ENCODE measurements around the gene B4GALT2. TPM values are rescaled to one million over a fixed set of nuclear protein-coding genes. Genes with fewer than 3 reads are reported as not detected.

Gene B4GALT2
- total RNA-seq, 2 donors from 2014 or later = 62.7 to 72.7 TPM

DNA sequence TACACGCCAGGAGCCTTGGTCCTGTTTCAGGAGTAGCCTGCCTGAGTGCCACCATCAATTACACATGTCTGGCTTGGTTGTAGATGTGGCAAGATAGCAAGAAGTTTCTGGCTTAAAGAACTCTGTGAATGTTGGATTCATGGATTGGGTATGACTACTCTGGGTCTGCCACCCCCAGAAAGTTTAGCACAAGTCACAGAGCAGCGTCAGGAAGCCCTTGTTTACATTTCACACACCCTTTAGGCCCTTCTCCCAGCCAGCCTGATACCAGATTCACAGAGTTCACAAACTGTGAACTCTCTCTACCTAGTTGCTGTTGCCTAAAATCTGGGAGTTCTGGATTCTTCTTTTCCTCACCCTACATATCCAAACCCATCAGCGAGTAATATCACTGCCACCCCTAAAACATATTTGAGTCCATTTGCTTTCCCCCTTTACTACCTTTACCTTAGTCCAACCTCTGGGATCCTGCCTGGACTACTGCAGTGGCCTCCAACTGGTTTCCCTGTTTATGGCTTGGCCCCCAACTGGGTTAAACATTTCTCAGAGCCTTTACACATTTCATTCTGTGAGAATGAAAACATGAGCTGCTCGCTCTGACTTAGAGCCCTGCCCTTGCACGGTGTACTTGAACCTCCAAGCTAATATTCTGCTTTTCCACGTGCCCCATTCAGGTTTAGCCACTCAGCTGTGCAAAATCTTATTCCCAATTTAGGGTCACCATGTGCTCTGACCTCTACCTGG is 8.3 kb downstream of the B4GALT2 start:
- Mint-ChIP-seq H3K9me3 (no peaks in the 10 kb centered on the region), H3K27me3 (ENCODE audit: insufficient read depth) (no peaks in the 10 kb centered on the region), H3K27ac (peak overlapping the region; percentile 40), H3K36me3 (ENCODE audit: low read depth) (peaks cover 23% of the 10 kb centered on the region), H3K4me1 (peaks cover 24% of the 10 kb centered on the region), H3K4me3 (no peak overlapping the region)
- 87 to 98% methylated on average over 5 to 6 of the region's 6 CpGs for WGBS, 2 experiments (ENCODE audit: insufficient coverage in 1 of 2, insufficient read length in 1 of 2)
- Histone ChIP-seq H3K4me3 (ENCODE audit: low read length) (no peak overlapping the region), H3K36me3 (ENCODE audit: control insufficient read depth, insufficient read depth, low read length) (peaks cover 16% of the 10 kb centered on the region), H3K9ac (ENCODE audit: extremely low read depth, low read length, poor library complexity, severe bottlenecking) (no peak overlapping the region), H3K4me1 (ENCODE audit: control insufficient read depth, insufficient read depth, low read length) (peaks cover 3% of the 10 kb centered on the region), H3K9me3 (ENCODE audit: control insufficient read depth, low read length) (no peaks in the 10 kb centered on the region), H3K27ac (ENCODE audit: low read depth, low read length) (no peak overlapping the region), H3K27me3 (ENCODE audit: control insufficient read depth, insufficient read depth, low read length, poor library complexity, severe bottlenecking) (no peaks in the 10 kb centered on the region)
- TF ChIP-seq, protein P1, sequence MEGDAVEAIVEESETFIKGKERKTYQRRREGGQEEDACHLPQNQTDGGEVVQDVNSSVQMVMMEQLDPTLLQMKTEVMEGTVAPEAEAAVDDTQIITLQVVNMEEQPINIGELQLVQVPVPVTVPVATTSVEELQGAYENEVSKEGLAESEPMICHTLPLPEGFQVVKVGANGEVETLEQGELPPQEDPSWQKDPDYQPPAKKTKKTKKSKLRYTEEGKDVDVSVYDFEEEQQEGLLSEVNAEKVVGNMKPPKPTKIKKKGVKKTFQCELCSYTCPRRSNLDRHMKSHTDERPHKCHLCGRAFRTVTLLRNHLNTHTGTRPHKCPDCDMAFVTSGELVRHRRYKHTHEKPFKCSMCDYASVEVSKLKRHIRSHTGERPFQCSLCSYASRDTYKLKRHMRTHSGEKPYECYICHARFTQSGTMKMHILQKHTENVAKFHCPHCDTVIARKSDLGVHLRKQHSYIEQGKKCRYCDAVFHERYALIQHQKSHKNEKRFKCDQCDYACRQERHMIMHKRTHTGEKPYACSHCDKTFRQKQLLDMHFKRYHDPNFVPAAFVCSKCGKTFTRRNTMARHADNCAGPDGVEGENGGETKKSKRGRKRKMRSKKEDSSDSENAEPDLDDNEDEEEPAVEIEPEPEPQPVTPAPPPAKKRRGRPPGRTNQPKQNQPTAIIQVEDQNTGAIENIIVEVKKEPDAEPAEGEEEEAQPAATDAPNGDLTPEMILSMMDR (conservative IDR thresholded peaks at IDR 0.05) = no peak
- no peak for DNase-seq

DNA sequence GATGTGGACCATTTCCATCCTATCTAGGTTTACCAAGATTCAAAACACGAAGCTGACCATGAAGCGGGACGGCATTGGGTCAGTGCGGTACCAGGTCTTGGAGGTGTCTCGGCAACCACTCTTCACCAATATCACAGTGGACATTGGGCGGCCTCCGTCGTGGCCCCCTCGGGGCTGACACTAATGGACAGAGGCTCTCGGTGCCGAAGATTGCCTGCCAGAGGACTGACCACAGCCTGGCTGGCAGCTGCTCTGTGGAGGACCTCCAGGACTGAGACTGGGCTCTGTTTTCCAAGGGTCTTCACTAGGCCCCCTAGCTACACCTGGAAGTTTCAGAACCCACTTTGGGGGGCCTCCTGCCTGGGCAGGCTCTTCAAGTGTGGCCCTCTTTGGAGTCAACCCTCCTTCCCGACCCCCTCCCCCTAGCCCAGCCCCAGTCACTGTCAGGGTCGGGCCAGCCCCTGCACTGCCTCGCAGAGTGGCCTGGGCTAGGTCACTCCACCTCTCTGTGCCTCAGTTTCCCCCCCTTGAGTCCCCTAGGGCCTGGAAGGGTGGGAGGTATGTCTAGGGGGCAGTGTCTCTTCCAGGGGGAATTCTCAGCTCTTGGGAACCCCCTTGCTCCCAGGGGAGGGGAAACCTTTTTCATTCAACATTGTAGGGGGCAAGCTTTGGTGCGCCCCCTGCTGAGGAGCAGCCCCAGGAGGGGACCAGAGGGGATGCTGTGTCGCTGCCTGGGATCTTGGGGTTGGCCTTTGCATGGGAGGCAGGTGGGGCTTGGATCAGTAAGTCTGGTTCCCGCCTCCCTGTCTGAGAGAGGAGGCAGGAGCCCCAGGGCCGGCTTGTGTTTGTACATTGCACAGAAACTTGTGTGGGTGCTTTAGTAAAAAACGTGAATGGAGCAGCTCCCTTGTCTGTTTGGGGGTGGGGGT is 11.5 kb downstream of the B4GALT2 start:
- peak overlapping the region; percentile 44 for H3K9ac ChIP-seq (ENCODE audit: extremely low read depth, low read length, poor library complexity, severe bottlenecking)
- peaks cover 15% of the 10 kb centered on the region for H3K36me3 ChIP-seq (ENCODE audit: control insufficient read depth, insufficient read depth, low read length)
- TF ChIP-seq, protein P1 (conservative IDR thresholded peaks at IDR 0.05) = no peak
- WGBS, 2 experiments (ENCODE audit: insufficient coverage in 1 of 2, insufficient read length in 1 of 2) = 84 to 90% methylated on average over 6 to 19 of the region's 19 CpGs
- peak overlapping the region; percentile 82 for H3K4me3 ChIP-seq (ENCODE audit: low read length)
- H3K4me1 ChIP-seq (ENCODE audit: control insufficient read depth, insufficient read depth, low read length) = peaks cover 9% of the 10 kb centered on the region
- Mint-ChIP-seq H3K27ac (peak overlapping the region; percentile 61), H3K9me3 (no peaks in the 10 kb centered on the region), H3K36me3 (ENCODE audit: low read depth) (peaks cover 4% of the 10 kb centered on the region), H3K4me1 (peaks cover 33% of the 10 kb centered on the region), H3K27me3 (ENCODE audit: insufficient read depth) (no peaks in the 10 kb centered on the region), H3K4me3 (peak overlapping the region; percentile 78)
- no peak for DNase-seq
- no peak overlapping the region for H3K27ac ChIP-seq (ENCODE audit: low read depth, low read length)
- no peaks in the 10 kb centered on the region for H3K27me3 ChIP-seq (ENCODE audit: control insufficient read depth, insufficient read depth, low read length, poor library complexity, severe bottlenecking)
- no peaks in the 10 kb centered on the region for H3K9me3 ChIP-seq (ENCODE audit: control insufficient read depth, low read length)

DNA sequence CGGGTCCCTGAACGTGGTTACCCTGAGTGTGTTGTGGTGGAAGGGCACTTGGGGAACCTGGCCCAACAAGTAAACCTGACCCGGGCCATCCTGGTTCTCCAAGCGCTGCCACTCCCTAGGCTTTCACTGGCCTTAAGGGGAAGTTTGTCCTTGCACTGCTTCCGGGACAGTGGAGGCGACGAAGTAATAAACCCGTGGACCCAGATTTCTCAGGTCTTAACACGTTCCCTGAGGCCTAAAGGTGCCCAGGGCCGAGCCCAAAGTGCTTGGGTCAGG is 12.1 kb downstream of the B4GALT2 start:
- H3K27me3 Mint-ChIP-seq (ENCODE audit: insufficient read depth) = no peaks in the 10 kb centered on the region
- peaks cover 31% of the 10 kb centered on the region for H3K4me1 Mint-ChIP-seq
- DNase-seq = no peak
- Histone ChIP-seq H3K27me3 (ENCODE audit: control insufficient read depth, insufficient read depth, low read length, poor library complexity, severe bottlenecking) (no peaks in the 10 kb centered on the region), H3K27ac (ENCODE audit: low read depth, low read length) (no peak overlapping the region), H3K9me3 (ENCODE audit: control insufficient read depth, low read length) (no peaks in the 10 kb centered on the region), H3K9ac (ENCODE audit: extremely low read depth, low read length, poor library complexity, severe bottlenecking) (peak overlapping the region; percentile 44), H3K4me1 (ENCODE audit: control insufficient read depth, insufficient read depth, low read length) (peaks cover 9% of the 10 kb centered on the region), H3K36me3 (ENCODE audit: control insufficient read depth, insufficient read depth, low read length) (peaks cover 9% of the 10 kb centered on the region), H3K4me3 (ENCODE audit: low read length) (peak overlapping the region; percentile 82)
- H3K27ac Mint-ChIP-seq = peak overlapping the region; percentile 61
- peak overlapping the region; percentile 78 for H3K4me3 Mint-ChIP-seq
- no peaks in the 10 kb centered on the region for H3K9me3 Mint-ChIP-seq
- no peaks in the 10 kb centered on the region for H3K36me3 Mint-ChIP-seq (ENCODE audit: low read depth)
- TF ChIP-seq, protein P1 (conservative IDR thresholded peaks at IDR 0.05) = no peak
- 12 to 13% methylated on average over 7 to 10 of the region's 10 CpGs for WGBS, 2 experiments (ENCODE audit: insufficient coverage in 1 of 2, insufficient read length in 1 of 2)

Data from endodermal cell (in vitro differentiated cells).